Measurements from ENCODE around the gene NPRL2. TPM values are rescaled to one million over a fixed set of nuclear protein-coding genes. Genes with fewer than 3 reads are reported as not detected.

Gene NPRL2
- total and polyA plus RNA-seq, 9 of the 15 experiments (the other 6 are each of a cell fraction or from before 2014, with no cell fraction given) = 17.4 to 40.4 (median 24.4) TPM

- Histone ChIP-seq H3K27ac (ENCODE audit: extremely low read depth, low read depth, low read length) (peak overlapping the region; percentile 76), H2AFZ (ENCODE audit: low read depth, low read length) (no peak overlapping the region; the same call in 1 of the 2 replicates), H3K4me1 (replicated peaks in 1 of 2; ENCODE audit: control insufficient read depth in 2 of 2, insufficient read depth in 2 of 2, low read length in 2 of 2) (peaks cover 21 to 70% of the 10 kb centered on the region in 2 experiments; a peak in 4 of 5 replicates), H3K4me2 (ENCODE audit: insufficient read depth, low read length) (peak overlapping the region; percentile 86), H3K9me1 (ENCODE audit: control insufficient read depth, insufficient read depth, low read length) (no peaks in the 10 kb centered on the region), H4K20me1 (replicated peaks; ENCODE audit: control insufficient read depth, insufficient read depth, low read length) (no peaks in the 10 kb centered on the region), H3K9me3 (replicated peaks; ENCODE audit: control insufficient read depth, insufficient read depth, low read depth, low read length) (no peaks in the 10 kb centered on the region), H3K27me3 (ENCODE audit: control insufficient read depth in 2 of 2, insufficient read depth in 2 of 2, low read length in 2 of 2) (no peaks in the 10 kb centered on the region), H3K4me3 (peak overlapping the region; percentile 83), H3K36me3 (ENCODE audit: control insufficient read depth, insufficient read depth, low read length) (peaks cover 19% of the 10 kb centered on the region; the same call in 2 of the 3 replicates), H3K9ac (ENCODE audit: insufficient read depth in 1 of 2, low read depth in 2 of 2, low read length in 2 of 2) (peak overlapping the region; percentile 66 to 97), H3K79me2 (ENCODE audit: control insufficient read depth, insufficient read depth, low read length) (peaks cover 46% of the 10 kb centered on the region)
- ChIA-PET CTCF (ENCODE audit: low intra/inter-chr PET ratio) (interaction anchor here (0.7 kb wide), 1 partner anchor 368 kb away, joined by 3 read pairs; no protein-coding TSS in a partner anchor), POLR2A (interaction anchor here (1.1 to 1.5 kb wide), 2 partner anchors 11 to 30 kb away, joined by 3 to 8 read pairs; partner anchors contain the start of gene TUSC2)
- peak in 2 of 4 experiments; percentile 36 to 54 for DNase-seq (ENCODE audit: extremely low read depth in 1 of 4, low spot score in 3 of 4)
- FAIRE-seq = peak; percentile 72
- in situ Hi-C loops (cut with MboI) = no loop called here
- 4% methylated on average over 9 of the region's 9 CpGs for WGBS (ENCODE audit: insufficient coverage, low coverage, missing lambda C conversion rate)
- ATAC-seq = no peak
- intact Hi-C loops (cut with micrococcal nuclease) = loop anchor here (2.0 kb wide), 1 partner anchor 31 kb away; the partner anchor contains the start of gene TUSC2
- BruUV-seq (replicated peaks) = TSS peak; percentile 40
- TF ChIP-seq MBD2 (IDR thresholded peaks at IDR 0.05; ENCODE audit: borderline replicate concordance, low read depth) (0 out of 2 replicates have a peak, but pooled peaks have one; percentile 2), CBFA2T3 (IDR thresholded peaks at IDR 0.05) (peak; percentile 19; the same call in 1 of the 2 replicates), PBX2 (CRISPR knock-in tag; IDR thresholded peaks at IDR 0.05; ENCODE audit: low read depth) (no peak), PBX2 (tag; conservative IDR thresholded peaks at IDR 0.05; ENCODE audit: low read depth) (no peak), EP300 (IDR thresholded peaks at IDR 0.05; ENCODE audit: low read length) (peak; percentile 43), SMC3 (conservative IDR thresholded peaks at IDR 0.05; ENCODE audit: insufficient read depth, low read depth, low read length) (no peak)
- TF ChIP-seq, protein P1, sequence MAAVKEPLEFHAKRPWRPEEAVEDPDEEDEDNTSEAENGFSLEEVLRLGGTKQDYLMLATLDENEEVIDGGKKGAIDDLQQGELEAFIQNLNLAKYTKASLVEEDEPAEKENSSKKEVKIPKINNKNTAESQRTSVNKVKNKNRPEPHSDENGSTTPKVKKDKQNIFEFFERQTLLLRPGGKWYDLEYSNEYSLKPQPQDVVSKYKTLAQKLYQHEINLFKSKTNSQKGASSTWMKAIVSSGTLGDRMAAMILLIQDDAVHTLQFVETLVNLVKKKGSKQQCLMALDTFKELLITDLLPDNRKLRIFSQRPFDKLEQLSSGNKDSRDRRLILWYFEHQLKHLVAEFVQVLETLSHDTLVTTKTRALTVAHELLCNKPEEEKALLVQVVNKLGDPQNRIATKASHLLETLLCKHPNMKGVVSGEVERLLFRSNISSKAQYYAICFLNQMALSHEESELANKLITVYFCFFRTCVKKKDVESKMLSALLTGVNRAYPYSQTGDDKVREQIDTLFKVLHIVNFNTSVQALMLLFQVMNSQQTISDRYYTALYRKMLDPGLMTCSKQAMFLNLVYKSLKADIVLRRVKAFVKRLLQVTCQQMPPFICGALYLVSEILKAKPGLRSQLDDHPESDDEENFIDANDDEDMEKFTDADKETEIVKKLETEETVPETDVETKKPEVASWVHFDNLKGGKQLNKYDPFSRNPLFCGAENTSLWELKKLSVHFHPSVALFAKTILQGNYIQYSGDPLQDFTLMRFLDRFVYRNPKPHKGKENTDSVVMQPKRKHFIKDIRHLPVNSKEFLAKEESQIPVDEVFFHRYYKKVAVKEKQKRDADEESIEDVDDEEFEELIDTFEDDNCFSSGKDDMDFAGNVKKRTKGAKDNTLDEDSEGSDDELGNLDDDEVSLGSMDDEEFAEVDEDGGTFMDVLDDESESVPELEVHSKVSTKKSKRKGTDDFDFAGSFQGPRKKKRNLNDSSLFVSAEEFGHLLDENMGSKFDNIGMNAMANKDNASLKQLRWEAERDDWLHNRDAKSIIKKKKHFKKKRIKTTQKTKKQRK (IDR thresholded peaks at IDR 0.05; ENCODE audit: borderline replicate concordance, low read depth, low read length) = no peak
- TF ChIP-seq, protein P2, sequence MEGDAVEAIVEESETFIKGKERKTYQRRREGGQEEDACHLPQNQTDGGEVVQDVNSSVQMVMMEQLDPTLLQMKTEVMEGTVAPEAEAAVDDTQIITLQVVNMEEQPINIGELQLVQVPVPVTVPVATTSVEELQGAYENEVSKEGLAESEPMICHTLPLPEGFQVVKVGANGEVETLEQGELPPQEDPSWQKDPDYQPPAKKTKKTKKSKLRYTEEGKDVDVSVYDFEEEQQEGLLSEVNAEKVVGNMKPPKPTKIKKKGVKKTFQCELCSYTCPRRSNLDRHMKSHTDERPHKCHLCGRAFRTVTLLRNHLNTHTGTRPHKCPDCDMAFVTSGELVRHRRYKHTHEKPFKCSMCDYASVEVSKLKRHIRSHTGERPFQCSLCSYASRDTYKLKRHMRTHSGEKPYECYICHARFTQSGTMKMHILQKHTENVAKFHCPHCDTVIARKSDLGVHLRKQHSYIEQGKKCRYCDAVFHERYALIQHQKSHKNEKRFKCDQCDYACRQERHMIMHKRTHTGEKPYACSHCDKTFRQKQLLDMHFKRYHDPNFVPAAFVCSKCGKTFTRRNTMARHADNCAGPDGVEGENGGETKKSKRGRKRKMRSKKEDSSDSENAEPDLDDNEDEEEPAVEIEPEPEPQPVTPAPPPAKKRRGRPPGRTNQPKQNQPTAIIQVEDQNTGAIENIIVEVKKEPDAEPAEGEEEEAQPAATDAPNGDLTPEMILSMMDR (IDR thresholded peaks at IDR 0.05 in 2 of 3, conservative IDR thresholded peaks at IDR 0.05 in 1 of 3; ENCODE audit: insufficient read depth in 2 of 3, low read depth in 1 of 3, low read length in 3 of 3) = 0 out of 6 replicates have a peak, but pooled peaks of 1 of the 3 experiments have one; percentile 30
- TF ChIP-seq, protein P3, sequence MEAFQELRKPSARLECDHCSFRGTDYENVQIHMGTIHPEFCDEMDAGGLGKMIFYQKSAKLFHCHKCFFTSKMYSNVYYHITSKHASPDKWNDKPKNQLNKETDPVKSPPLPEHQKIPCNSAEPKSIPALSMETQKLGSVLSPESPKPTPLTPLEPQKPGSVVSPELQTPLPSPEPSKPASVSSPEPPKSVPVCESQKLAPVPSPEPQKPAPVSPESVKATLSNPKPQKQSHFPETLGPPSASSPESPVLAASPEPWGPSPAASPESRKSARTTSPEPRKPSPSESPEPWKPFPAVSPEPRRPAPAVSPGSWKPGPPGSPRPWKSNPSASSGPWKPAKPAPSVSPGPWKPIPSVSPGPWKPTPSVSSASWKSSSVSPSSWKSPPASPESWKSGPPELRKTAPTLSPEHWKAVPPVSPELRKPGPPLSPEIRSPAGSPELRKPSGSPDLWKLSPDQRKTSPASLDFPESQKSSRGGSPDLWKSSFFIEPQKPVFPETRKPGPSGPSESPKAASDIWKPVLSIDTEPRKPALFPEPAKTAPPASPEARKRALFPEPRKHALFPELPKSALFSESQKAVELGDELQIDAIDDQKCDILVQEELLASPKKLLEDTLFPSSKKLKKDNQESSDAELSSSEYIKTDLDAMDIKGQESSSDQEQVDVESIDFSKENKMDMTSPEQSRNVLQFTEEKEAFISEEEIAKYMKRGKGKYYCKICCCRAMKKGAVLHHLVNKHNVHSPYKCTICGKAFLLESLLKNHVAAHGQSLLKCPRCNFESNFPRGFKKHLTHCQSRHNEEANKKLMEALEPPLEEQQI (IDR thresholded peaks at IDR 0.05) = no peak
These were observed 52.5 kb downstream of the NPRL2 start for GRCh38 chr3:50297896-50298725.

All from K562 (cell line).